Measurements from ENCODE around the gene KRTAP10-3.

GRCh38 chr21:44516342-44516741, 42.3 kb downstream of the KRTAP10-3 start:
- TF ChIP-seq HDAC2 (CRISPR knock-in tag; IDR thresholded peaks at IDR 0.05) (no peak), E2F1 (CRISPR knock-in tag; IDR thresholded peaks at IDR 0.05) (no peak), FOXP4 (CRISPR knock-in tag; IDR thresholded peaks at IDR 0.05) (no peak), ZBTB43 (CRISPR knock-in tag; conservative IDR thresholded peaks at IDR 0.05) (no peak), ESRRA (CRISPR knock-in tag; IDR thresholded peaks at IDR 0.05; ENCODE audit: low read depth) (no peak), CTCF (CRISPR knock-in tag; IDR thresholded peaks at IDR 0.05) (no peak), KMT2B (CRISPR knock-in tag; IDR thresholded peaks at IDR 0.05) (no peak), ZBTB21 (CRISPR knock-in tag; IDR thresholded peaks at IDR 0.05) (no peak), TARDBP (CRISPR knock-in tag; IDR thresholded peaks at IDR 0.05) (no peak), SRSF9 (IDR thresholded peaks at IDR 0.05; ENCODE audit: borderline replicate concordance, insufficient read depth, low read depth, low read length, poor library complexity, severe bottlenecking) (no peak), ZFAT (CRISPR knock-in tag; conservative IDR thresholded peaks at IDR 0.05) (no peak)
